ENCODE results near the gene GALNT17.

- TF ChIP-seq TCF7L2 (IDR thresholded peaks at IDR 0.05; ENCODE audit: borderline replicate concordance, low read depth, low read length), result no peak
- TF ChIP-seq ZSCAN18 (tag by site-specific recombination; IDR thresholded peaks at IDR 0.05), result no peak
- TF ChIP-seq ZBTB1 (tag by site-specific recombination; IDR thresholded peaks at IDR 0.05), result no peak
- no peak for TF ChIP-seq ZNF18 (tag by site-specific recombination; IDR thresholded peaks at IDR 0.05)
- TF ChIP-seq ZNF704 (tag by site-specific recombination; IDR thresholded peaks at IDR 0.05), result no peak
- TF ChIP-seq CTCF (tag by site-specific recombination; IDR thresholded peaks at IDR 0.05), result no peak
- no peak for TF ChIP-seq ZBTB10 (tag by site-specific recombination; IDR thresholded peaks at IDR 0.05)
- no peak for TF ChIP-seq ZBTB7A (tag by site-specific recombination; IDR thresholded peaks at IDR 0.05; ENCODE audit: low read depth)
- TF ChIP-seq ZNF184 (tag by site-specific recombination; IDR thresholded peaks at IDR 0.05), result no peak
- no peak for TF ChIP-seq ZNF747 (tag by site-specific recombination; IDR thresholded peaks at IDR 0.05)
- TF ChIP-seq ZSCAN5A (tag by site-specific recombination; IDR thresholded peaks at IDR 0.05), result no peak
- no peak for TF ChIP-seq PBX3 (CRISPR knock-in tag; IDR thresholded peaks at IDR 0.05)
- no peak for TF ChIP-seq ZNF518A (tag by site-specific recombination; conservative IDR thresholded peaks at IDR 0.05; ENCODE audit: low read depth)
Measured at GRCh38 chr7:71323726-71324125, 191.8 kb downstream of the GALNT17 start.

All from HEK293 (cell line).